ENCODE measurements around the gene PDE6A.

DNA sequence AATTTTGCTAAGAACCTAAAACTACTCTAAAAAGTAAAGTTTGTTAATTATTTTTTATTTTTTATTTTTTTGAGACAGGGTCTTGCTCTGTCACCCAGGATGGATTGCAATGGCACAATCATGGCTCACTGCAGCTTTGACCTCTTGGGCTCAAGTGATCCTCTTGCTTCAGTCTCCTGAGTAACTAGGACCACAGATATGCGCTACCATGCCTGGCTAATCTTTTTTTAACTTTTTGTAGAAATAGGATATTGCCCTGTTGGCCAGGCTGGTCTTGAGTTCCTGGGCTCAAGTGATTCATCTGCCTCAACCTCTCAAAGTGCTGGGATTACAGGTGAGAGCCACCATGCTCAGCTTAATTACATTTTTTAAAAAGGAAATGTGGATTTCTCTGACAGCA lies 45.8 kb downstream of the PDE6A start:
- TF ChIP-seq, protein P1, sequence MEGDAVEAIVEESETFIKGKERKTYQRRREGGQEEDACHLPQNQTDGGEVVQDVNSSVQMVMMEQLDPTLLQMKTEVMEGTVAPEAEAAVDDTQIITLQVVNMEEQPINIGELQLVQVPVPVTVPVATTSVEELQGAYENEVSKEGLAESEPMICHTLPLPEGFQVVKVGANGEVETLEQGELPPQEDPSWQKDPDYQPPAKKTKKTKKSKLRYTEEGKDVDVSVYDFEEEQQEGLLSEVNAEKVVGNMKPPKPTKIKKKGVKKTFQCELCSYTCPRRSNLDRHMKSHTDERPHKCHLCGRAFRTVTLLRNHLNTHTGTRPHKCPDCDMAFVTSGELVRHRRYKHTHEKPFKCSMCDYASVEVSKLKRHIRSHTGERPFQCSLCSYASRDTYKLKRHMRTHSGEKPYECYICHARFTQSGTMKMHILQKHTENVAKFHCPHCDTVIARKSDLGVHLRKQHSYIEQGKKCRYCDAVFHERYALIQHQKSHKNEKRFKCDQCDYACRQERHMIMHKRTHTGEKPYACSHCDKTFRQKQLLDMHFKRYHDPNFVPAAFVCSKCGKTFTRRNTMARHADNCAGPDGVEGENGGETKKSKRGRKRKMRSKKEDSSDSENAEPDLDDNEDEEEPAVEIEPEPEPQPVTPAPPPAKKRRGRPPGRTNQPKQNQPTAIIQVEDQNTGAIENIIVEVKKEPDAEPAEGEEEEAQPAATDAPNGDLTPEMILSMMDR (IDR thresholded peaks at IDR 0.05): no peak
- no peak for TF ChIP-seq EP300 (IDR thresholded peaks at IDR 0.05)

All from ovary (tissue), 3 donors.